HepG2 (cell line): Measurements from ENCODE around the gene GUCY1A2. TPM values are rescaled to one million over a fixed set of nuclear protein-coding genes. Genes with fewer than 3 reads are reported as not detected.

Experiments
- ATAC-seq: fragments of 200-7000 bp; cut with Tn5 transposase; 3 replicates; pipeline ENCODE4 v1.9.1; 2020; ENCODE audit warnings: mild to moderate bottlenecking, moderate library complexity
- BruUV-seq: library from RNA; stranded (reverse); fragments of 400-500 nt; replicated peaks from 2 replicates; lab custom pipeline; 2021; lab: Mats Ljungman, UMichigan
- CTCF ChIA-PET: fragments of 300-600 bp; formaldehyde crosslinking; extraction: SDS; loops from one replicate; lab custom pipeline; 2021; ENCODE audit warnings: low total read pairs, inconsistent platforms, low intra/inter-chr PET ratio; lab: Yijun Ruan, JAX
- POLR2A ChIA-PET: fragments of 350-600 bp; sonication (Branson Sonifier 250); formaldehyde crosslinking; loops from one replicate; lab custom pipeline; 2020; ENCODE audit warnings: antibody characterized with exemption, inconsistent platforms; lab: Yijun Ruan, JAX
- DNase-seq: peaks from one replicate; pipeline ENCODE4 v3.0.0-alpha.2; 2015; ENCODE audit warnings: low spot score
- FAIRE-seq: peaks from 3 replicates; lab custom pipeline; 2011; peaks lifted over from hg19 to GRCh38; lab: Jason Lieb, UNC
- H2AFZ ChIP-seq: one replicate; pipeline ENCODE4 v1.6.1; 2011; ENCODE audit warnings: low read length, inconsistent platforms
- H3K27ac ChIP-seq: fragments of 300-600 bp; 3 replicates; pipeline ENCODE4 v1.8.0; 2011; ENCODE audit warnings: mixed run types, mild to moderate bottlenecking, mixed read lengths, low read length, inconsistent platforms; ENCODE audit not compliant: insufficient read depth; ENCODE audit errors: extremely low read length
- H3K27me3 ChIP-seq, 2 experiments: fragments of 200-600 bp in 1 of 2; 2 replicates in 1 of 2; 3 replicates in 1 of 2; pipeline versions ENCODE4 v1.6.0 to v1.8.0; 2011; ENCODE audit warnings: low read length in 2 of 2, mild to moderate bottlenecking in 2 of 2, moderate library complexity in 2 of 2, inconsistent platforms in 1 of 2; ENCODE audit not compliant: insufficient read depth in 2 of 2, control insufficient read depth in 1 of 2
- H3K36me3 ChIP-seq, 2 experiments: fragments of 200-600 bp in 1 of 2; replicated peaks in 1 of 2; 2 replicates in 1 of 2; 3 replicates in 1 of 2; pipeline versions ENCODE4 v1.5.1 to v1.8.0; 2011; ENCODE audit warnings: low read length in 2 of 2, inconsistent platforms in 1 of 2; ENCODE audit not compliant: insufficient read depth in 2 of 2, control insufficient read depth in 1 of 2
- H3K4me1 ChIP-seq: 2 replicates; pipeline ENCODE4 v1.5.1; 2012; ENCODE audit warnings: low read length, inconsistent platforms; ENCODE audit not compliant: insufficient read depth
- H3K4me2 ChIP-seq: 2 replicates; pipeline ENCODE4 v1.6.0; 2011; ENCODE audit warnings: low read depth, low read length, inconsistent platforms
- H3K4me3 ChIP-seq, 3 experiments: fragments of 200-600 bp in 1 of 3; sonication (generic), shearing (Covaris generic) in 1 of 3; replicated peaks in 1 of 3; 2 replicates each; pipeline ENCODE4 v1.5.1; 2011 to 2016; ENCODE audit warnings: low read length in 3 of 3, inconsistent platforms in 2 of 3, low read depth in 2 of 3, mild to moderate bottlenecking in 2 of 3, control low read depth in 1 of 3, mixed read lengths in 1 of 3; ENCODE audit not compliant: insufficient read depth in 1 of 3
- H3K79me2 ChIP-seq: one replicate; pipeline ENCODE4 v1.6.1; 2011; ENCODE audit warnings: low read length, inconsistent platforms; ENCODE audit not compliant: insufficient read depth
- H3K9ac ChIP-seq: 2 replicates; pipeline ENCODE4 v1.6.0; 2011; ENCODE audit warnings: mild to moderate bottlenecking, low read depth, low read length, inconsistent platforms; ENCODE audit not compliant: insufficient read depth
- H3K9me3 ChIP-seq: 2 replicates; pipeline ENCODE4 v1.5.1; 2012; ENCODE audit warnings: mild to moderate bottlenecking, low read length
- H4K20me1 ChIP-seq: 2 replicates; pipeline ENCODE4 v1.6.0; 2011; ENCODE audit warnings: inconsistent platforms, mild to moderate bottlenecking, low read length, moderate library complexity; ENCODE audit not compliant: insufficient read depth
- DPF2 ChIP-seq: sonication (generic); formaldehyde crosslinking; IDR thresholded peaks from 2 replicates; pipeline ENCODE4 v1.4.0; 2020; ENCODE audit warnings: mild to moderate bottlenecking, low read depth, missing genetic modification reagents, borderline replicate concordance
- HDAC1 ChIP-seq: sonication (generic); formaldehyde crosslinking; IDR thresholded peaks from 2 replicates; pipeline ENCODE4 v1.5.1; 2020; ENCODE audit warnings: mild to moderate bottlenecking, missing genetic modification reagents
- WGBS: methylation state at CpG from one replicate; pipeline ENCODE4 v1.1.6; 2017; ENCODE audit warnings: low lambda C conversion rate; 5-methylcytosine and 5-hydroxymethylcytosine counted together
- in situ Hi-C: cut with HindIII; loops from 2 replicates; pipeline ENCODE4 v1.10.0; 2017; ENCODE audit warnings: low pct_unique_long_range_greater_than_20kb; ENCODE audit not compliant: extremely low pct_ligation_motif_present
- intact Hi-C: fragments of 100-400 bp; cut with micrococcal nuclease; formaldehyde crosslinking; loops from one replicate; pipeline ENCODE4 v1.10.0; 2022; ENCODE audit not compliant: unreplicated experiment
- polyA plus RNA-seq, 8 experiments: library from polyadenylated mRNA; depleted of rRNA in 3 of 8; stranded (reverse) in 7 of 8; unstranded in 1 of 8; fragments of >200 nt; fragmentation: Illumina TruSeq in 4 of 8; extraction: Trizol in 4 of 8; gene quantifications; 2 replicates each; pipeline versions ENCODE4 v1.2.1 to v1.2.3, GENCODE V29; 2011 to 2016; ENCODE audit warnings: low read depth in 4 of 8, missing spikeins in 1 of 8, mixed read lengths in 1 of 8; ENCODE audit not compliant: insufficient read depth in 1 of 8
- total RNA-seq, 5 experiments: library from RNA; depleted of rRNA; stranded (reverse); fragments of >200 nt; fragmentation: Illumina TruSeq; extraction: Trizol; gene quantifications; 2 replicates each; pipeline ENCODE4 v1.2.3, GENCODE V29; 2016; ENCODE audit warnings: low read depth in 1 of 5

Gene GUCY1A2
- total and polyA plus RNA-seq, 2 of the 13 experiments (the other 11 are each of a cell fraction or from before 2014, with no cell fraction given): 0.01 to 0.07 TPM

DNA sequence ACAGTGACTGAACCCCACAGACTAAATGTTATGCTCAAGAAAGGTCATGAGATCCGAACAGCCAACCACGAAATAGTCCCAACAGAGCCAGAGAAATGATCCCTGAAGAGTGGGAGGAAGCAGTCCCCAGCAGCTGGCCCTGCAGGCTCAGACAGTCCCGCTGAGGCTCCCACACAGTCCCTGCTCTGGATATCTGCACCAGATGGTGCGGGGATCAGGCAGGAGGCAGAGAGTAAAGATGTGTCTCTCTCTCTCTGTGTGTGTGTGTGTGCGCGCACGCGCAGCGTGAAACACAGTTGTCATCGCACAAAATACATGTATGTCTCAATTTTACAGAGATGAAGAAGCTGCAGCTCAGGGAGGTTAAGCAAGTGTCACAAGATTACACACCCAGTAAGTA lies 27.9 kb downstream of the GUCY1A2 start:
- Histone ChIP-seq H3K27ac (no peak overlapping the region), H3K4me3 (no peak overlapping the region), H2AFZ (no peak overlapping the region), H3K9me3 (no peaks in the 10 kb centered on the region), H3K9ac (no peak overlapping the region), H4K20me1 (no peaks in the 10 kb centered on the region), H3K79me2 (no peaks in the 10 kb centered on the region), H3K4me1 (no peaks in the 10 kb centered on the region), H3K27me3 (no peaks in the 10 kb centered on the region; a peak in 1 of 5 replicates), H3K36me3 (no peaks in the 10 kb centered on the region), H3K4me2 (no peak overlapping the region)
- intact Hi-C loops: no loop called here
- ChIA-PET POLR2A (no interaction called here), CTCF (no interaction called here)
- no peak for FAIRE-seq
- TF ChIP-seq DPF2 (CRISPR knock-in tag): no peak
- no peak for DNase-seq
- 61% methylated on average over 9 of the region's 10 CpGs for WGBS
- ATAC-seq: no peak
- in situ Hi-C loops: no loop called here
- no TSS peak for BruUV-seq

- CTCF ChIA-PET: no interaction called here
- 85% methylated on average over 1 of the region's 1 CpG for WGBS
- H2AFZ ChIP-seq: no peak overlapping the region
These were observed 29.2 kb downstream of the GUCY1A2 start for GRCh38 chr11:106989078-106989455.

More at GRCh38 chr11:106989078-106989455, 29.2 kb downstream of the GUCY1A2 start:
- no peaks in the 10 kb centered on the region for H3K79me2 ChIP-seq
- no peak for TF ChIP-seq HDAC1 (CRISPR knock-in tag)
- TF ChIP-seq, all 625 proteins: peak for 0
- BruUV-seq: no TSS peak
- no peaks in the 10 kb centered on the region for H3K4me1 ChIP-seq
- no peaks in the 10 kb centered on the region for H3K9me3 ChIP-seq
- no peaks in the 10 kb centered on the region; a peak in 1 of 5 replicates for H3K27me3 ChIP-seq
- no peak overlapping the region for H3K4me2 ChIP-seq
- in situ Hi-C loops (no loop called here), intact Hi-C loops (no loop called here)
- no peak overlapping the region for H3K9ac ChIP-seq
- DNase-seq (no peak), FAIRE-seq (no peak), ATAC-seq (no peak)
- no peak overlapping the region for H3K4me3 ChIP-seq
- H4K20me1 ChIP-seq: no peaks in the 10 kb centered on the region
- no peak overlapping the region for H3K27ac ChIP-seq
- POLR2A ChIA-PET: no interaction called here
- no peaks in the 10 kb centered on the region for H3K36me3 ChIP-seq
